IPS DF 19.7 (cell line): ENCODE measurements around the gene PCDHB6.
"Not testable (repeated sequence)": the region's sequence is repeated elsewhere in the genome, so short reads cannot be mapped to it uniquely, and the experiment has no call there.

Experiments
- DNase-seq: peaks from one replicate; pipeline ENCODE4 v3.0.0-alpha.2; 2013; ENCODE audit warnings: low read depth, low spot score

The PCDHB6 gene

GRCh38 chr5:141157901-141158300, 8.0 kb downstream of the PCDHB6 start:
- DNase-seq, result not testable (repeated sequence)

GRCh38 chr5:141172381-141173204, 22.7 kb downstream of the PCDHB6 start, which contains the start of gene PCDHB7:
TSS of gene PCDHB7 (plus strand) at chr5:141172644. CDS start at chr5:141172836, 192 bp downstream.
- no peak for DNase-seq

GRCh38 chr5:141174291-141175104, 24.6 kb downstream of the PCDHB6 start:
- DNase-seq, result not testable (repeated sequence)

DNA sequence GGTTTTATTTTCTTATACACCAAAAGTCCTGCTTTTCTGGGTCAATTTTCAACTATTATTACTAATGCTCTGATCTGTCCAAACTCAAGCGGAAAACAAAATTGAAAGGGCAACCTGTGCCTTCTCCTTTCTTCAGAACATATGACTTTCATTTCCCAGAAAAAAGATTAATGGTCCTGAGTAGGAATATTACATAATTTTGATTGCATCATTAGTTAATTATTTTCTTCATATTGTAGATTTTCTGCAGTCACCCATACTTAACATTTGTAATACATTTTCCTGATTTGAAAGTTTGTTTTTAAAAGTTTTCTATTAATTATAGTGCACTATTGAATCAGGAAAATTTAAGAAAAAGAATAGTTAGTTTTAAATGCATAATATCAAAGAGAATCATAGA, 26.1 kb downstream of the PCDHB6 start:
- no peak for DNase-seq

- not testable (repeated sequence) for DNase-seq
These were observed 27.8 kb downstream of the PCDHB6 start, which contains the start of gene PCDHB8 for GRCh38 chr5:141177577-141178191. TSS of gene PCDHB8 (plus strand) at chr5:141177790. CDS start at chr5:141178035, 245 bp downstream.

GRCh38 chr5:141179371-141179770, 29.5 kb downstream of the PCDHB6 start:
- not testable (repeated sequence) for DNase-seq

- DNase-seq, result not testable (repeated sequence)
These were observed 30.0 kb downstream of the PCDHB6 start for GRCh38 chr5:141179876-141180275.

DNA sequence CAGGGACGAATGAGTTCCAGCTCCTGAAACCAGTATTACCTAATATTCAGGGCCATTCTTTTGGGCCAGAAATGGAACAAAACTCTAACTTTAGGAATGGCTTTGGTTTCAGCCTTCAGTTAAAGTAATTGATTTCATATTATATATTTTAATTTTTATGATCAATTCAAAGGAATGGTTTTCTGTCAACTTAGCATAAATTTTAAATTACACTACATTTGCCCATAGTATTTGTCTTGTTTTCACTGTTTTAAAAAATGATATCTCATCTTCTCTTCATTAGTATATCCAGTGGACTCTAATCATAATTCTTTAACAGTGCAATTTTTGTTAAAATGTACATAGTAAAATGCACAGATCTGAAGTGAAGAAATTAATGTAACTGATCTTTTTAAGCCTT, 30.5 kb downstream of the PCDHB6 start:
- no peak for DNase-seq

GRCh38 chr5:141182248-141182647, 32.4 kb downstream of the PCDHB6 start, which contains the start of gene PCDHB16:
TSS of gene PCDHB16 (plus strand) at chr5:141182387. CDS start at chr5:141182560, 173 bp downstream.
- DNase-seq, result peak; percentile 52

DNA sequence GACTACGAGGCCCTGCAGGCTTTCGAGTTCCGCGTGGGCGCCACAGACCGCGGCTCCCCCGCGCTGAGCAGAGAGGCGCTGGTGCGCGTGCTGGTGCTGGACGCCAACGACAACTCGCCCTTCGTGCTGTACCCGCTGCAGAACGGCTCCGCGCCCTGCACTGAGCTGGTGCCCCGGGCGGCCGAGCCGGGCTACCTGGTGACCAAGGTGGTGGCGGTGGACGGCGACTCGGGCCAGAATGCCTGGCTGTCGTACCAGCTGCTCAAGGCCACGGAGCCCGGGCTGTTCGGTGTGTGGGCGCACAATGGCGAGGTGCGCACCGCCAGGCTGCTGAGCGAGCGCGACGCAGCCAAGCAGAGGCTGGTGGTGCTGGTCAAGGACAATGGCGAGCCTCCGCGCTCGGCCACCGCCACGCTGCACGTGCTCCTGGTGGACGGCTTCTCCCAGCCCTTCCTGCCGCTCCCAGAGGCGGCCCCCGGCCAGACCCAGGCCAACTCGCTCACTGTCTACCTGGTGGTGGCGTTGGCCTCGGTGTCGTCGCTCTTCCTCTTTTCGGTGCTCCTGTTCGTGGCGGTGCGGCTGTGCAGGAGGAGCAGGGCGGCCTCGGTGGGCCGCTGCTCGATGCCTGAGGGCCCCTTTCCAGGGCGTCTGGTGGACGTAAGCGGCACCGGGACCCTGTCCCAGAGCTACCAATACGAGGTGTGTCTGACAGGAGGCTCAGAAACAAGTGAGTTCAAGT, 34.4 kb downstream of the PCDHB6 start:
- DNase-seq, result not testable (repeated sequence)

DNA sequence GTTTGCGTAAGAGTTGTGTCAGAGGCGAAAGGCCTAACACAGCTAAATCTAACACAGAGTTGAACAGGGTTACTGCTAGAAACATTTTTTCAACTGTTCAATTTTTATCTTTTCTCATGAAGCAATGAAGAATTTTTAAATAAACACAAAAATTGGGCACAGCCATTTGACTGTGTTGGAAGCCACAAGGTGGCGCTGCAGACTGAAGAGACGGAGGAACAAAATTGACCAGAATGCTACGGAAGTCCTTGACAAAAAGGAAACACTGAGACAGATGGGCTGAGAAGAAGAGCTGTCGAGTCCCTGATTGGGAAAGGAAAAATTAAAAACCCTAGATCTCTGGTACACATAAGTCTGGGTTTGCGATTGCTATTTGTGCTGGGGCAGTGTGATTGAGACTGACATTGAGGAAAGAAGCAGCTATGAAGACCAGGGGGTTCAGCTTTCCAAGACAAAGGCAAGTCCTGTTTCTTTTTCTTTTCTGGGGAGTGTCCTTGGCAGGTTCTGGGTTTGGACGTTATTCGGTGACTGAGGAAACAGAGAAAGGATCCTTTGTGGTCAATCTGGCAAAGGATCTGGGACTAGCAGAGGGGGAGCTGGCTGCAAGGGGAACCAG, 37.1 kb downstream of the PCDHB6 start, which contains the start of gene PCDHB9:
PCDHB9 (plus strand) TSS at position 265 of the 616 bp plus-strand sequence; CDS start at position 423, 158 bp downstream.
- no peak for DNase-seq

GRCh38 chr5:141188682-141189081, 38.8 kb downstream of the PCDHB6 start:
- not testable (repeated sequence) for DNase-seq

GRCh38 chr5:141189131-141189530, 39.3 kb downstream of the PCDHB6 start:
- DNase-seq, result not testable (repeated sequence)

DNA sequence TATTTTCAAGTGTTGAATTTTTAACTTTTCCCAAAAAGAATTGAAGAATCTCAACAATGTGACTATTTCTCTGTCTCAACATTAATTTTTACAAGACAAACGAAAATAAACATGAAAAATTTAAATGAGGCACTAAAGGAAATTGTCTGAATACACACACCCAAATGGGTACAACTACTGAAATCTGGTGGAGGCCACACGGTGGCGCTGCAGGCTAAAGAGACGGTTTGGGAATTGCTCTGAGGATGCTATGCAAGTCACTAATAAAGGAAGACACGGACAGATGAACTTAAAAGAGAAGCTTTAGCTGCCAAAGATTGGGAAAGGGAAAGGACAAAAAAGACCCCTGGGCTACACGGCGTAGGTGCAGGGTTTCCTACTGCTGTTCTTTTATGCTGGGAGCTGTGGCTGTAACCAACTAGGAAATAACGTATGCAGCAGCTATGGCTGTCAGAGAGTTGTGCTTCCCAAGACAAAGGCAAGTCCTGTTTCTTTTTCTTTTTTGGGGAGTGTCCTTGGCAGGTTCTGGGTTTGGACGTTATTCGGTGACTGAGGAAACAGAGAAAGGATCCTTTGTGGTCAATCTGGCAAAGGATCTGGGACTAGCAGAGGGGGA, 42.4 kb downstream of the PCDHB6 start, which contains the start of gene PCDHB10:
PCDHB10 (plus strand) TSS at position 244 of the 616 bp plus-strand sequence; CDS start at position 444, 200 bp downstream.
- no peak for DNase-seq

DNA sequence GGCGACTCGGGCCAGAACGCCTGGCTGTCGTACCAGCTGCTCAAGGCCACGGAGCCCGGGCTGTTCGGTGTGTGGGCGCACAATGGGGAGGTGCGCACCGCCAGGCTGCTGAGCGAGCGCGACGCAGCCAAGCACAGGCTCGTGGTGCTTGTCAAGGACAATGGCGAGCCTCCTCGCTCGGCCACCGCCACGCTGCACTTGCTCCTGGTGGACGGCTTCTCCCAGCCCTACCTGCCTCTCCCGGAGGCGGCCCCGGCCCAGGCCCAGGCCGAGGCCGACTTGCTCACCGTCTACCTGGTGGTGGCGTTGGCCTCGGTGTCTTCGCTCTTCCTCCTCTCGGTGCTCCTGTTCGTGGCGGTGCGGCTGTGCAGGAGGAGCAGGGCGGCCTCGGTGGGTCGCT, 44.5 kb downstream of the PCDHB6 start:
- not testable (repeated sequence) for DNase-seq

- DNase-seq, result no peak
These were observed 46.5 kb downstream of the PCDHB6 start for GRCh38 chr5:141196363-141196762.

GRCh38 chr5:141199359-141200235, 49.7 kb downstream of the PCDHB6 start, which contains the start of gene PCDHB11:
TSS of gene PCDHB11 (plus strand) at chr5:141199627. CDS start at chr5:141199775, 148 bp downstream.
- DNase-seq, result no peak

DNA sequence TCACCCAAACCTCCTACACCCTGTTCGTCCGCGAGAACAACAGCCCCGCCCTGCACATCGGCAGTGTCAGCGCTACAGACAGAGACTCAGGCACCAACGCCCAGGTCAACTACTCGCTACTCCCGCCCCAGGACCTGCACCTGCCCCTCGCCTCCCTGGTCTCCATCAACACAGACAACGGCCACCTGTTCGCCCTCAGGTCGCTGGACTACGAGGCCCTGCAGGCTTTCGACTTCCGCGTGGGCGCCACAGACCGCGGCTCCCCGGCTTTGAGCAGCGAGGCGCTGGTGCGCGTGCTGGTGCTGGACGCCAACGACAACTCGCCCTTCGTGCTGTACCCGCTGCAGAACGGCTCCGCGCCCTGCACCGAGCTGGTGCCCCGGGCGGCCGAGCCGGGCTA, 51.3 kb downstream of the PCDHB6 start:
- not testable (repeated sequence) for DNase-seq

DNA sequence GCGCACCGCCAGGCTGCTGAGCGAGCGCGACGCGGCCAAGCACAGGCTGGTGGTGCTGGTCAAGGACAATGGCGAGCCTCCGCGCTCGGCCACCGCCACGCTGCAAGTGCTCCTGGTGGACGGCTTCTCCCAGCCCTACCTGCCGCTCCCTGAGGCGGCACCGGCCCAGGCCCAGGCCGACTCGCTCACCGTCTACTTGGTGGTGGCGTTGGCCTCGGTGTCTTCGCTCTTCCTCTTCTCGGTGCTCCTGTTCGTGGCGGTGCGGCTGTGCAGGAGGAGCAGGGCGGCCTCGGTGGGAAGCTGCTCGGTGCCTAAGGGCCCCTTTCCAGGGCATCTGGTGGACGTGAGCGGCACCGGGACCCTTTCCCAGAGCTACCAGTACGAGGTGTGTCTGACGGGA, 51.8 kb downstream of the PCDHB6 start:
- DNase-seq, result not testable (repeated sequence)
